ENCODE results near the gene CAVIN2.

CAVIN2 gene

DNA sequence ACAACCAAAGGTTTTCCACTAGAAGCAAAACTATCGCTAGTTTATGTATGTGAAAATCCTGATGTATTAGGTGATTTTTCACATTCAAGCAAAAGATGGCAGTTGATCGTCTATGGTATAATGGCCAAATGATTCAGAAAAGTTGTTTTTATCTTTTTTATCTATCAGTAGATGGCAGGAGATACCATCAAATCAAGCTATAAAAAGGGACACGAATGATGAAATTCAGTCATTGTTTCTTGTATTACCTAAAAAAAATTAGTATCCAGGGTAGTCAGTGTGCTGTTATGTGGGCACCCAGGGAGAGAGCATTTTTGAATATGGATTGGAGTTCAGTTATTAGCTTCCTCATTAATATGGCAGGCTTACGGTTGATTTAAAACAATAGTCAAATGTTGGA lies 22.9 kb upstream of the CAVIN2 start:
- TF ChIP-seq, protein P1, sequence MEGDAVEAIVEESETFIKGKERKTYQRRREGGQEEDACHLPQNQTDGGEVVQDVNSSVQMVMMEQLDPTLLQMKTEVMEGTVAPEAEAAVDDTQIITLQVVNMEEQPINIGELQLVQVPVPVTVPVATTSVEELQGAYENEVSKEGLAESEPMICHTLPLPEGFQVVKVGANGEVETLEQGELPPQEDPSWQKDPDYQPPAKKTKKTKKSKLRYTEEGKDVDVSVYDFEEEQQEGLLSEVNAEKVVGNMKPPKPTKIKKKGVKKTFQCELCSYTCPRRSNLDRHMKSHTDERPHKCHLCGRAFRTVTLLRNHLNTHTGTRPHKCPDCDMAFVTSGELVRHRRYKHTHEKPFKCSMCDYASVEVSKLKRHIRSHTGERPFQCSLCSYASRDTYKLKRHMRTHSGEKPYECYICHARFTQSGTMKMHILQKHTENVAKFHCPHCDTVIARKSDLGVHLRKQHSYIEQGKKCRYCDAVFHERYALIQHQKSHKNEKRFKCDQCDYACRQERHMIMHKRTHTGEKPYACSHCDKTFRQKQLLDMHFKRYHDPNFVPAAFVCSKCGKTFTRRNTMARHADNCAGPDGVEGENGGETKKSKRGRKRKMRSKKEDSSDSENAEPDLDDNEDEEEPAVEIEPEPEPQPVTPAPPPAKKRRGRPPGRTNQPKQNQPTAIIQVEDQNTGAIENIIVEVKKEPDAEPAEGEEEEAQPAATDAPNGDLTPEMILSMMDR (IDR thresholded peaks at IDR 0.05; ENCODE audit: insufficient read depth, low read length, poor library complexity, severe bottlenecking): no peak
- no peak for TF ChIP-seq EZH2phosphoT487 (conservative IDR thresholded peaks at IDR 0.05; ENCODE audit: low read length)
- Histone ChIP-seq H3K4me2 (ENCODE audit: low read depth, low read length, poor library complexity, severe bottlenecking) (no peak overlapping the region), H3K9me3 (ENCODE audit: insufficient read depth, low read length) (no peaks in the 10 kb centered on the region), H3K27me3 (ENCODE audit: low read length) (no peaks in the 10 kb centered on the region), H3F3A (ENCODE audit: insufficient read depth) (no peaks in the 10 kb centered on the region), H2AFZ (ENCODE audit: low read depth, low read length, severe bottlenecking) (no peak overlapping the region), H4K20me1 (ENCODE audit: low read depth, low read length) (no peaks in the 10 kb centered on the region), H3K9ac (ENCODE audit: low read length) (no peak overlapping the region), H3K27ac (ENCODE audit: low read depth, low read length) (no peak overlapping the region), H3K9me2 (replicated peaks; ENCODE audit: insufficient read depth, low read length) (no peaks in the 10 kb centered on the region), H3K4me3 (ENCODE audit: insufficient read depth, low read length, poor library complexity, severe bottlenecking) (no peak overlapping the region), H3K79me2 (ENCODE audit: insufficient read depth, low read length) (no peaks in the 10 kb centered on the region), H3K36me3 (ENCODE audit: low read length) (no peaks in the 10 kb centered on the region)

DNA sequence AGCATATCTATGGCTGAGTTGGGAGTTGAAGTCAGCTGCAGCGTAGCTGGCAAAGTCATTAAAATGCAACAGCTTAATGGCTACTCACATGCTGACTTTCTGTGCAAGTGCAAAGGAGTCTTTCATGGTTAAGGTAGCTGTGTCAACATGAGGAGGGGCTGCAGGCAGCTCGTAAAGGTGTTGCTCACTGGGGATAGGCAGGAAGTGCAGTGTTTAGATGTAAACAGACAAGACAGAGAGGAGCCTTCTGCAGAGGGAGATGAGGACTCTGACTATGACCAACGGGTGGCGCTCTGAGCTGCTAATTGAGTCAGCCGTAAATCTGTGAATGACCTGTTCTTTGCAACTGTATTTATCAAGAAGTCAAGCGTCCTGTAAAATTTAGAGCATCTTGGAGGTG lies 22.3 kb upstream of the CAVIN2 start:
- Histone ChIP-seq H2AFZ (ENCODE audit: low read depth, low read length, severe bottlenecking) (no peak overlapping the region), H3K36me3 (ENCODE audit: low read length) (no peaks in the 10 kb centered on the region), H3K79me2 (ENCODE audit: insufficient read depth, low read length) (no peaks in the 10 kb centered on the region), H3K9me2 (replicated peaks; ENCODE audit: insufficient read depth, low read length) (no peaks in the 10 kb centered on the region), H4K20me1 (ENCODE audit: low read depth, low read length) (no peaks in the 10 kb centered on the region), H3K4me2 (ENCODE audit: low read depth, low read length, poor library complexity, severe bottlenecking) (no peak overlapping the region), H3K4me3 (ENCODE audit: insufficient read depth, low read length, poor library complexity, severe bottlenecking) (no peak overlapping the region), H3K9ac (ENCODE audit: low read length) (no peak overlapping the region), H3K27me3 (ENCODE audit: low read length) (no peaks in the 10 kb centered on the region), H3K27ac (ENCODE audit: low read depth, low read length) (no peak overlapping the region), H3F3A (ENCODE audit: insufficient read depth) (no peaks in the 10 kb centered on the region), H3K9me3 (ENCODE audit: insufficient read depth, low read length) (no peaks in the 10 kb centered on the region)
- TF ChIP-seq, protein P1 (IDR thresholded peaks at IDR 0.05; ENCODE audit: insufficient read depth, low read length, poor library complexity, severe bottlenecking): no peak
- no peak for TF ChIP-seq EZH2phosphoT487 (conservative IDR thresholded peaks at IDR 0.05; ENCODE audit: low read length)

DNA sequence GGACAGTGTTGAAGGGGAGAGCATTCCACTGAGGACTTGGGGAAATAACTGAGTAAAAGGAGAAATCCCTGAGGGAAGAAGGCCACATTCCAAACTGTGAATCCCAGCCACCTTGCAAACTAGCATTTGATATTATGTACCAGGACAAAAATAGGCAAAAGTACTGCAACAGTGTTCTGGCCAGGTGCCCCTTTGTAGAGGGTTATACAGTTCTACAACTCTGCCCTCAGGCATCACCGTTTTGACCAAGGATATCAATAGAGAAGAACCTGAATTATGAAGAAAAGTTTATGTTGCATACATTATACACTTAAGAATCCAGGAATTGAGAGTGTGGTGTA lies 20.6 kb upstream of the CAVIN2 start:
- Histone ChIP-seq H4K20me1 (ENCODE audit: low read depth, low read length) (no peaks in the 10 kb centered on the region), H3K9me2 (replicated peaks; ENCODE audit: insufficient read depth, low read length) (no peaks in the 10 kb centered on the region), H3K4me2 (ENCODE audit: low read depth, low read length, poor library complexity, severe bottlenecking) (no peak overlapping the region), H3K4me3 (ENCODE audit: insufficient read depth, low read length, poor library complexity, severe bottlenecking) (no peak overlapping the region), H3K9me3 (ENCODE audit: insufficient read depth, low read length) (no peaks in the 10 kb centered on the region), H3K27me3 (ENCODE audit: low read length) (no peaks in the 10 kb centered on the region), H3K79me2 (ENCODE audit: insufficient read depth, low read length) (no peaks in the 10 kb centered on the region), H3K27ac (ENCODE audit: low read depth, low read length) (no peak overlapping the region), H3F3A (ENCODE audit: insufficient read depth) (no peaks in the 10 kb centered on the region), H3K9ac (ENCODE audit: low read length) (no peak overlapping the region), H2AFZ (ENCODE audit: low read depth, low read length, severe bottlenecking) (no peak overlapping the region), H3K36me3 (ENCODE audit: low read length) (no peaks in the 10 kb centered on the region)
- no peak for TF ChIP-seq EZH2phosphoT487 (conservative IDR thresholded peaks at IDR 0.05; ENCODE audit: low read length)
- TF ChIP-seq, protein P1 (IDR thresholded peaks at IDR 0.05; ENCODE audit: insufficient read depth, low read length, poor library complexity, severe bottlenecking): no peak

All from SU-DHL-6 (cell line).